GM12891 (cell line): ENCODE measurements around the gene RPL35. TPM values are rescaled to one million over a fixed set of nuclear protein-coding genes. Genes with fewer than 3 reads are reported as not detected.

Experiments
- DNase-seq: peaks from one replicate; pipeline ENCODE4 v3.0.0; 2011; ENCODE audit warnings: low spot score; ENCODE audit not compliant: insufficient read length
- FAIRE-seq: peaks from 2 replicates; lab custom pipeline; 2011; peaks lifted over from hg19 to GRCh38; lab: Jason Lieb, UNC
- PAX5 ChIP-seq: IDR thresholded peaks from 2 replicates; pipeline ENCODE4 v1.6.1; 2011; ENCODE audit warnings: low read length, moderate library complexity, mild to moderate bottlenecking; ENCODE audit not compliant: insufficient read depth, severe bottlenecking
- POLR2A ChIP-seq: IDR thresholded peaks from 2 replicates; pipeline ENCODE4 v1.6.1; 2011; ENCODE audit warnings: low read depth, low read length, control low read depth
- POLR2AphosphoS5 ChIP-seq: IDR thresholded peaks from 2 replicates; pipeline ENCODE4 v1.6.1; 2011; ENCODE audit warnings: low read depth, low read length, control low read depth
- POU2F2 ChIP-seq: IDR thresholded peaks from 2 replicates; pipeline ENCODE4 v1.6.1; 2011; ENCODE audit warnings: low read depth, mild to moderate bottlenecking, control low read depth, low read length, moderate library complexity
- SPI1 ChIP-seq: IDR thresholded peaks from 2 replicates; pipeline ENCODE4 v1.6.1; 2011; ENCODE audit warnings: low read depth, low read length, control low read depth
- TAF1 ChIP-seq: IDR thresholded peaks from 2 replicates; pipeline ENCODE4 v1.6.1; 2011; ENCODE audit warnings: low read depth, low read length, control low read depth
- polyA plus RNA-seq: library from polyadenylated mRNA; unstranded; fragments of >200 nt; gene quantifications from one replicate; pipeline ENCODE4 v1.2.1, GENCODE V29; 2012; ENCODE audit warnings: low read depth, missing spikeins, inconsistent platforms; ENCODE audit not compliant: missing spikeins

Gene RPL35
- 5,793 TPM for polyA plus RNA-seq

DNA sequence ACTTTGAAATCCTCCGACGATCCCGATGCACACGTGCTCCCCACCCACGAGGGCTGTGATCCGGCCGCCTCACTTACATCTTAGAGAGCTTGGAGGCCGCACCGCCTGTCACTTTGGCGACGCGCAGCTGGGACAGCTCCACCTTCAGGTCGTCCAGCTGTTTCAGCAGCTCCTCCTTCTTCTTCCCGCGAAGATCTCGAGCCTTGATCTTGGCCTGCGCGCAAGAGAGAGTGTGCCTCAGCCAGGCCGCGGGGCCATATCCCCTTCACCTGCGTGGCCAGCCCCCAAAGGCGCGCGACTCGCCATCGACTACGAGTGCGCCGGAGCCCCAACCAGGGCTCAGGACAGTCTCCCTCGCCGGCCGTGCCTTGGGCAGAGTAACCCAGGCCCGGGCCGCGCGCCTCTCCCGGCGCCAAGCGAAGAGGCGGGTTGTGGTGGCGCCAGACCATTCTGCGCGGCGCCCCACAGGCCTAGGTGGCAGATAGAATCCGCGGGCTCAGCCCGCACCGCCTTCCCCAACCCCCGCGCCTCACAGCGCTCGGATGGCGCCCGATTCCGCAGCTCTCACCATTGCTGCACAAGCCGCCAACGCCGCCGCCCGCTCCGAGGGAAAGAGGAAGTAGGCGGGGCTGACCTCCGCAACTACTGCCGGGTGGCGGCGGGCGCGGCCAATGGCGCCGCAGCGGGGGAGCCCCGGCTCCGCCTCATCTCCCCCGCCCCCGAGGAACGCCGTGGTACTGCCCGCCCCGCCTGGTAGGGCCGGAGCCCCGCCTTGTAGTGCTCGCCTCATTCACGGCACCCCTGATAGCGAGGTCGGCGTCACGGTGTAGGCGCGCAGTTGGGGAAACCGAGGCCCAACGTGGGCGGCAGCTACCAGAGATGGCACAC, at the start of gene RPL35, which contains the start of gene ARPC5L:
Gene RPL35 (minus strand): TSS at position 616 of the 888 bp plus-strand sequence. CDS start 45 bp downstream, at position 571.
Gene ARPC5L (plus strand): TSS at position 789 of the 888 bp plus-strand sequence. CDS start 7,161 bp downstream, outside the sequence.
- peak; percentile 97 for DNase-seq
- peak; percentile 98 for TF ChIP-seq TAF1
- peak; percentile 56 for TF ChIP-seq PAX5
- TF ChIP-seq POLR2AphosphoS5, result peak; percentile 93
- no peak for TF ChIP-seq POU2F2
- TF ChIP-seq SPI1, result peak; percentile 74
- TF ChIP-seq POLR2A, result peak; percentile 96
- peak; percentile 94 for FAIRE-seq

DNA sequence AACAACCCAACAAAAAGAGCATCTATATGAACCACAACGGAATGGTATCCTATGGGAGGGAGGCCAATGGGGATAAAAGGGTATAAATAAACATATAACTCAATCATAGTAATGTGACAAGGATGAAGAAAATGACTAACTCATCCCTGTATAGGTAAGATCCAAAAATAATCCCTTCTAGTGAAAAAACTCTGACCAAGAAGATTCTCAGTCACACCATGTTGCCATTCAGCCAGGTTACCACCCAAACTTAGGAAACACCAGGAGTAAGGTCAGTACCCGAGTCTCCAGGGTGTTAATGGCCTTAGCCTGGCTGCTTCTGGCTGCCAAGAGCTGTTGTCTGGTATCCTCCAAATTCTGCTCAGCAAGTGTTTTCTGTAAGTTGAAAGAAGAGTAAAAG, 46.3 kb upstream of the RPL35 start:
- FAIRE-seq, result no peak
- DNase-seq, result no peak
- TF ChIP-seq TAF1, result no peak
- no peak for TF ChIP-seq PAX5
- no peak for TF ChIP-seq POLR2AphosphoS5
- TF ChIP-seq SPI1, result no peak
- no peak for TF ChIP-seq POU2F2
- no peak for TF ChIP-seq POLR2A

GRCh38 chr9:124906966-124907365, 45.2 kb upstream of the RPL35 start:
- no peak for TF ChIP-seq TAF1
- no peak for TF ChIP-seq PAX5
- TF ChIP-seq POLR2A, result no peak
- no peak for TF ChIP-seq POU2F2
- no peak for TF ChIP-seq SPI1
- TF ChIP-seq POLR2AphosphoS5, result no peak
- FAIRE-seq, result no peak
- no peak for DNase-seq

GRCh38 chr9:124899845-124900244, 38.1 kb upstream of the RPL35 start:
- FAIRE-seq, result no peak
- no peak for TF ChIP-seq POLR2A
- TF ChIP-seq POU2F2, result no peak
- no peak for TF ChIP-seq POLR2AphosphoS5
- TF ChIP-seq PAX5, result no peak
- TF ChIP-seq TAF1, result no peak
- no peak for TF ChIP-seq SPI1
- no peak for DNase-seq

DNA sequence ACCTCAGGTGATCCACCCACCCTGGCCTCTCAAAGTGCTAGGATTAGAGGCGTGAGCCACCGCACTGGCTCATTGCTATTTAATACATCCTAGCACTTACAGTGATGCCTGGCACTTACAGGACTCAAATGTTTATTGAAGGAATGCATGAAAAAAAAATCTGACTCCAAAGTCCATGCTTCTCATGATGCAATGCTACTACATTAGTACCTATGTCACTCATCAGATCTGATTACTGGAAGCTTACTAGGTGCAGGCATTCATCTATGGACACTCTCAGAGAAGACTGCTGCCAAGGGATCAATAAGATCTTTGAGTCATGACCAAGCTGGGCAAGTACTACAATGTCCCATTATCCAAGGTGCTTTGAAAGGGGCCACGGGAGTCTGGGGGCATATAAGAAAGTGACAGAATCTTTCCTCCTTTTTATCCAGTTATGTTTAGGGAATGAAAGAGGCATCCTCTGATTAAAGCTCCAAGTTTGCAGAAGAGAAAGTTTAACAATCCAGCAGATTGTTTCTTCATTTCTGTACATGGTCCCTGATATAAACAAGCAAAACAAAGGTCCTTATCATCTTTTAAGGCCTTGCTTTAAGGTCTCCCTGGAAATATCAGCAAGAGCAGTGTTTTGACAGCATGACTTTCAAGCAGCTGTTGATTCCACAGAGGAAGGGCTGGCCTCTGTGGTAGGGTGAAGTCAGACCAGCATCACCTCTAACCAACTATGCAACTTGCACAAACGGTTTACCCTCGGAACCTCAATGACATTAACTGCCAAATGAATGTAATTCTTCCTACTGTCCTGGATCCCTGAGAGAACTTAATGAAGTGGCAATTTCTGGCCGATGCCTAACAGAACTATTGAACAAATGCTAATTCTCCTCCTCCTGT, 36.1 kb upstream of the RPL35 start:
- no peak for FAIRE-seq
- DNase-seq, result no peak

DNA sequence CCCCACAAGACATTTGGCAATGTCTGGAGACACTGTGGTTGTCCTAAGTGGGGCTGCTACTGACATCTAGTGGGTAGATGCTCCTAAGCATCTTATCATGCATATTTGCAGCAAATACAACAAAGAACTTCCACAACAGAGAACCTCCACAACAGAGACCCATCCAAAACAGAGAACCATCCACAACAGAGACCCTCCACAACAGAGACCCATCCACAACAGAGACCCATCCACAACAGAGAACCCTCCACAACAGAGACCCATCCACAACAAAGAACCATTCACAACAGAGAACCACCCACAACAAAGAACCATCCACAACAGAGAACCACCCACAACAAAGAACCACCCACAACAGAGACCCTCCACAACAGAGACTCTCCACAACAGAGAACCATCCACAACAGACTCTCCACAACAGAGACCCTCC, 33.0 kb upstream of the RPL35 start:
- DNase-seq (no peak), FAIRE-seq (peak; percentile 80)
- TF ChIP-seq POLR2AphosphoS5, result no peak
- no peak for TF ChIP-seq PAX5
- no peak for TF ChIP-seq POU2F2
- TF ChIP-seq POLR2A, result no peak
- TF ChIP-seq TAF1, result no peak

More for the DNA sequence above, 36.1 kb upstream of the RPL35 start:
- TF ChIP-seq PAX5 (no peak), POU2F2 (no peak), POLR2A (no peak), SPI1 (no peak), POLR2AphosphoS5 (no peak), TAF1 (no peak)

DNA sequence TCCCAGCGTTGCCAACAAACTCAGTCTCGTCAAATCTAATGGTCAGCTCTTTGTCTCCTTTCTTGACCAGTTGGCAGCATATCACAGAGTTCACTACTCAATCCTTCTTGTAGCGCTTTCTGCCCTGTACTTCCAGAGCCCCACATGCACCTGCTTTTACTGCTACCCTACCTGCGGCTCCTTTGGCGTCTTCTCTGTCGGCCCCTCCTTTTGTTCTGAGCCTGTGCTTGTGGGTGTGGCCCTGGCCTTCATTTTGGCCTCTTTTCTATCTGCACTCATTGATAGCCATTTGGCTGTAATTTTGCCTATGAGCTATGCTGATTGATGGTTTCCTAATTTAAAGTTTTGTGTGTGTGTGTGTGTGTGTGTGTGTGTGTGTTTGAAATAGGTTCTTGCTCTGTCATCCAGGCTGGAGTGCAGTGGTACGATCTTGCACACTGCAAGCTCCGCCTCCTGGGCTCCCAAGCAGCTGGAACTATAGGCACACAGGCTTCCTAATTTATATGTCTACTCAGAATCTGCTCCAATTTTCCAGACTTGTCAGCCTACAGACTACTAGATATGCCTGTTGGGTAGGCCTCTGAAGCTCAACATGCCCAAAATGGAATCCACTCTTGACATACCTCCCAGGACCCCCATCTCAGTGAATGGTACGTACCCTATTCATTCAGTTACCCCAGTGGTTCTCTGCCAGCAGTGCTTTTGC, 32.4 kb upstream of the RPL35 start:
- DNase-seq (no peak), FAIRE-seq (no peak)
- TF ChIP-seq SPI1, result no peak
- TF ChIP-seq POU2F2, result 0 out of 2 replicates have a peak, but pooled peaks have one; percentile 11

DNA sequence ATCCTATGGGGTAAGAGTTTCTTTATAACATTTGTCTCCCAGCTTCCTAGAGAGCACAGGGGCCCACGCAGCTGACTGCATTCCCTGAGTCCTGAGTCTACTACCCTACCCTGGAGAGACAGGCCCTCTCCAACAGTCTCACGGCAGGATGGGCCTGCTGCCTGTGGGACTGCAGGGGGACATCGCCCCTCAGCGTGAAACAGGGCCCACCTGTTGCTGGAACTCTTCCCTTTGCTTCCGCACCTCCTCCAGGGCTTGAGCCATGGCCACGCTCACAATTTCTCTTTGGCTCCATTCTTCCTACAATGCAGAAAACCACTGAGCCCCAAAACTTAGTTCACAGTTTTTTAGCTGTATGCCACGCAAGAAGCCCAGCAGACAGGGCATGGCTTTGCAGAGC, 28.4 kb upstream of the RPL35 start:
- FAIRE-seq, result no peak
- no peak for DNase-seq
- TF ChIP-seq POLR2AphosphoS5 (no peak), POU2F2 (no peak), TAF1 (no peak), POLR2A (no peak), PAX5 (no peak), SPI1 (no peak)

- TF ChIP-seq SPI1 (no peak), POU2F2 (no peak), PAX5 (no peak), TAF1 (no peak), POLR2A (no peak), POLR2AphosphoS5 (no peak)
- DNase-seq (no peak), FAIRE-seq (no peak)
Measured at GRCh38 chr9:124889006-124889405, 27.2 kb upstream of the RPL35 start.
